GM10266 (cell line): ENCODE results near the gene TOPORS.

Source experiments
- DNase-seq: peaks from one replicate; pipeline ENCODE4 v3.0.0; 2012; ENCODE audit errors: extremely low spot score
- TF ChIP-seq, protein P1 (sequence below): IDR thresholded peaks from 2 replicates; pipeline ENCODE4 v1.5.1; 2012; ENCODE audit warnings: mild to moderate bottlenecking, low read depth; ENCODE audit not compliant: control insufficient read depth, insufficient read depth; ENCODE audit errors: missing control alignments

Gene TOPORS

DNA sequence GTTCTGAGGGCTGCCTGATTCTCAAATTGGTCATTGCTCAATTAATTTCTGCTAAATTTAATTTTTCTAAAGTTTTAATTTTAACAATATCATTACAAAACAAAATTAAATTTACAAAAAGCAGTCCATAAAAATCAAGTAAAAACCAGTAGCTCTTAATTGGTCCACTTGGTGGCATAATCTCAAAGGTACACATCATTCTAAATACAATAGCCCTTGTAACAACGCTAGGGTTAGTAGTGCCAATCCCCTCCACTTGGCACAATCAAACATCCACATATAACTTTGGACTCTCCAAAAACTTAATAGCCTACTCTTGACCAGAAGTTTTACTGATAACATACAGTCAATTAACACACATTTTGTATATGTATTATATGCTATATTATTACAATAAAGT is 22.5 kb upstream of the TOPORS start:
- no peak for DNase-seq

GRCh38 chr9:32573821-32574220 is 21.4 kb upstream of the TOPORS start:
- DNase-seq, result no peak
- TF ChIP-seq, protein P1, sequence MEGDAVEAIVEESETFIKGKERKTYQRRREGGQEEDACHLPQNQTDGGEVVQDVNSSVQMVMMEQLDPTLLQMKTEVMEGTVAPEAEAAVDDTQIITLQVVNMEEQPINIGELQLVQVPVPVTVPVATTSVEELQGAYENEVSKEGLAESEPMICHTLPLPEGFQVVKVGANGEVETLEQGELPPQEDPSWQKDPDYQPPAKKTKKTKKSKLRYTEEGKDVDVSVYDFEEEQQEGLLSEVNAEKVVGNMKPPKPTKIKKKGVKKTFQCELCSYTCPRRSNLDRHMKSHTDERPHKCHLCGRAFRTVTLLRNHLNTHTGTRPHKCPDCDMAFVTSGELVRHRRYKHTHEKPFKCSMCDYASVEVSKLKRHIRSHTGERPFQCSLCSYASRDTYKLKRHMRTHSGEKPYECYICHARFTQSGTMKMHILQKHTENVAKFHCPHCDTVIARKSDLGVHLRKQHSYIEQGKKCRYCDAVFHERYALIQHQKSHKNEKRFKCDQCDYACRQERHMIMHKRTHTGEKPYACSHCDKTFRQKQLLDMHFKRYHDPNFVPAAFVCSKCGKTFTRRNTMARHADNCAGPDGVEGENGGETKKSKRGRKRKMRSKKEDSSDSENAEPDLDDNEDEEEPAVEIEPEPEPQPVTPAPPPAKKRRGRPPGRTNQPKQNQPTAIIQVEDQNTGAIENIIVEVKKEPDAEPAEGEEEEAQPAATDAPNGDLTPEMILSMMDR, result no peak

More for the DNA sequence above, 22.5 kb upstream of the TOPORS start:
- TF ChIP-seq, protein P1, result no peak

DNA sequence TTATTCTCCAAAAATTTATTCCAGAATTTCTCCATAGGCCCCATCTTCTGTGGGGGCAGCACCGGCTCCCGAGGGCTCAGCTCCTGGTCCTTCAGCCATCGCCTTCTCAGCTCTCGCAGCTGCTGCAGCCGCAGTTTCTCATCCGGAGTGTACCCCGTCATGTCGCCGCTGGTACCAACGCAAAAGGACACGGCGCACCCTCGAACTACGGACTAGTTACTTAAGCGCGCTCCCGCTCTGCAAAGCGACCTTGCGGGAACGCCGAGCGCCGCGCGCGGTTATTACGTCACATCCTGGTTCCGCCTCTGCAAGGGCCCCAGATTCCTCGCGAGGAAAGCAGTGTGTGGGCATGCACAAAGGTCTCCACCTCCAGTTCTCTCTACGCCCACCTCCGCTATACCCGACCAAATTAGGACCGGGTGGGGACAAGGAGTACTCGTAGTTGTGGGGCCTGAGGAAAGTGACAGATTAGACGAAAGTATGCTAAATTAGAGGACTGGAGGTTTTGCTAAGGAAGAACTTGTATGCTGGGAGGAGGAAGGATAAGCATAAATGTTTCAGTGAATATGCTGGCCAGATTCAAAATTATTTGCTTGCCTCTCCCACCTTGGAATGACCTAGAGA is 20.6 kb upstream of the TOPORS start, which contains the start of gene NDUFB6:
Gene NDUFB6, minus strand, starts transcription at position 260 of the 624 bp plus-strand sequence. Its CDS starts 99 bp downstream, at position 161.
- TF ChIP-seq, protein P1, result no peak
- peak; percentile 88 for DNase-seq

DNA sequence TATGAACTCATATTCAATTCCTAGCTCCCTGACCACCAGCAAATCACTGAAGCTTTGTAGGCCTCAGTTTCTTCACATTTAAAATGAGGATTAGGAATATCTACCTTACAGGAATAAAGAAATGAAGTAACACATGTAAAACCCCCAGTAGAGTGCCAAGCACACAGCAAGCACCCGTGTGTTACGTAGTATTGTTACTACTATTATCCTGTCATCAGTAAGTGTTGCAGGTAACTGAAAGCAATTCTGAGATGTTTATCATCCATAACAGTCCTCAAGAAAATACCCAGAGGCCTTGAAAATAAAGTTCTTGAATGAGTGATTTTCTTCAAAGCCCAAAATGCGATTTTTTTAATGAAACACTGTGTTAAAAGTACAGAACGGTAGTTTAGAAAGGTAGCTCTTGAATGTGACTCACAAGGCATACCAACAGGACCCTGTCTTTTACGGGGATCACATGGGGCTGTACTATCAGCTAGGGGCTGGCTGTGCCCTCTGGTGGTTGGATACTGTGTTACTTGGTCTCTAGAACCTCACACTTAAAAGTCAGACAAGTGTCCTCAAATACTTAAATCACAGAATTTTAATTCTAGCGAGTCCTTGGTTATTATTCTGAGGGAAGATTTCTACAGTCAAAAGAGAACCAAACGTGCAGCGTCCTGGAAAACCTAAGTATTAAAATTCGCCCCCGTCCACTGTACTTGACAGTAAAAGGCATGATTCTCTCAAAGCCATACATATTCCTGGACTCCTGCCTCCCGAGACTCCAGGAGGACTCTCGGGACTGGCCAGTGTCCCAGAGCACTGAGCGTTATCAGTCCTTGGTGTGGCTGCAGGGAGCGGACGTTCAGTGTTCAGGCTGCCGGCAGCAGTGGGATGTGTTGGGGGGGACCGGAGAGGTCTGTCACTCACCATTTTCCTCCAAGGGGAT is 19.8 kb upstream of the TOPORS start:
- TF ChIP-seq, protein P1, result peak; percentile 74
- peak; percentile 71 for DNase-seq

GRCh38 chr9:32570262-32570661 is 17.9 kb upstream of the TOPORS start:
- TF ChIP-seq, protein P1, result no peak
- no peak for DNase-seq

DNA sequence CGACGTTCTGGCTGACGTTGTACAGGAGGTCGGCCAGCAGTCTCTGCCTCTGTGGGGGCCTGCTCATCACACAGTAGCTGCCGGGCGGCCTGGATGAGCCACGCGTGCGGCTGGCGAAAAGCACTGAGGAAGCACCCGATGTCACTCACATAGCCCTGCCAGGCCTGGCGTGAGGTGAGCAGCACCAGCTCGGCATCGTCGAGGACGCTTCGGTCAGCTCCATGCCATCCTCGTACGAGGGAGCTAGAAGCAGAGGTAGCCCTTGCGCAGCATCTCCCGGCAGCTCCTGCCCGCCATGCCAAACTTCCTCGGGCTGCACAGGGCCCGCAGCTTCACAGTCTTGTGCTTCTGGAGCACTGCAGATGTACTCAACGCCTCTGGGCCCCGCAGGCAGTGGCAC is 14.4 kb upstream of the TOPORS start:
- DNase-seq, result no peak
- TF ChIP-seq, protein P1, result no peak
